Endothelial cell of umbilical vein (primary cell): ENCODE results near the gene LKAAEAR1. TPM values are rescaled to one million over a fixed set of nuclear protein-coding genes. Genes with fewer than 3 reads are reported as not detected.

ENCODE experiments used
- BruUV-seq: library from RNA; stranded (reverse); fragments of 400-500 nt; replicated peaks from 2 replicates; lab custom pipeline; 2021; lab: Mats Ljungman, UMichigan
- CTCF ChIA-PET: fragments of 300-600, 350-600 bp; sonication (Branson Sonifier 250); formaldehyde crosslinking; loops from one replicate; lab custom pipeline; 2021; ENCODE audit warnings: antibody characterized with exemption, inconsistent platforms; lab: Charles Lee
- POLR2A ChIA-PET: fragments of 300-600, 350-600 bp; sonication (Branson Sonifier 250); formaldehyde crosslinking; loops from one replicate; lab custom pipeline; 2021; ENCODE audit warnings: antibody characterized with exemption, inconsistent platforms; lab: Charles Lee
- DNase-seq: peaks from one replicate; pipeline ENCODE4 v3.0.0-alpha.2; 2011; ENCODE audit warnings: low read depth, low spot score
- FAIRE-seq: peaks from 2 replicates; lab custom pipeline; 2011; peaks lifted over from hg19 to GRCh38; lab: Jason Lieb, UNC
- H2AFZ ChIP-seq: 2 replicates; pipeline ENCODE4 v1.6.0; 2012; ENCODE audit warnings: low read depth, low read length, control low read depth, inconsistent platforms
- H3K27ac ChIP-seq: 2 replicates; pipeline ENCODE4 v1.5.1; 2011; ENCODE audit warnings: low read depth, mild to moderate bottlenecking, control low read depth, low read length, moderate library complexity; ENCODE audit not compliant: insufficient read depth
- H3K27me3 ChIP-seq, 2 experiments: 2 replicates each; pipeline versions ENCODE4 v1.6.0 to v1.6.1; 2011; ENCODE audit warnings: low read length in 2 of 2, mixed read lengths in 1 of 2; ENCODE audit not compliant: control insufficient read depth in 2 of 2, insufficient read depth in 2 of 2
- H3K36me3 ChIP-seq, 2 experiments: 2 replicates in 1 of 2; 3 replicates in 1 of 2; pipeline ENCODE4 v1.5.1; 2011; ENCODE audit warnings: low read length in 2 of 2, mild to moderate bottlenecking in 1 of 2, moderate library complexity in 1 of 2; ENCODE audit not compliant: control insufficient read depth in 2 of 2, insufficient read depth in 2 of 2; ENCODE audit errors: extremely low read depth in 1 of 2
- H3K4me1 ChIP-seq: 3 replicates; pipeline ENCODE4 v1.5.1; 2011; ENCODE audit warnings: mild to moderate bottlenecking, low read length; ENCODE audit not compliant: control insufficient read depth, insufficient read depth; ENCODE audit errors: extremely low read depth
- H3K4me2 ChIP-seq: 2 replicates; pipeline ENCODE4 v1.6.1; 2011; ENCODE audit warnings: low read length, control low read depth, mixed read lengths; ENCODE audit not compliant: insufficient read depth
- H3K4me3 ChIP-seq, 3 experiments: fragments of 200-600 bp in 1 of 3; sonication (generic), shearing (Covaris generic) in 1 of 3; replicated peaks in 1 of 3; 2 replicates each; pipeline ENCODE4 v1.5.1; 2011 to 2016; ENCODE audit warnings: control low read depth in 3 of 3, low read length in 3 of 3, mild to moderate bottlenecking in 2 of 3, inconsistent platforms in 1 of 3, low read depth in 1 of 3, moderate library complexity in 1 of 3; ENCODE audit not compliant: insufficient read depth in 1 of 3
- H3K79me2 ChIP-seq: 2 replicates; pipeline ENCODE4 v1.6.0; 2012; ENCODE audit warnings: low read length, inconsistent platforms; ENCODE audit not compliant: control insufficient read depth, insufficient read depth
- H3K9ac ChIP-seq: replicated peaks from 2 replicates; pipeline ENCODE3; 2011; ENCODE audit warnings: low read length, control low read depth; ENCODE audit not compliant: insufficient read depth; ENCODE audit errors: extremely low read depth
- H3K9me1 ChIP-seq: replicated peaks from 3 replicates; pipeline ENCODE4 v1.6.0; 2011; ENCODE audit warnings: mild to moderate bottlenecking, low read length; ENCODE audit not compliant: control insufficient read depth, insufficient read depth; ENCODE audit errors: extremely low read depth
- H3K9me3 ChIP-seq: replicated peaks from 2 replicates; pipeline ENCODE4 v1.5.1; 2012; ENCODE audit warnings: low read length, inconsistent platforms; ENCODE audit not compliant: control insufficient read depth, insufficient read depth
- H4K20me1 ChIP-seq: replicated peaks from 2 replicates; pipeline ENCODE3; 2011; ENCODE audit warnings: mild to moderate bottlenecking, low read length; ENCODE audit not compliant: control insufficient read depth, insufficient read depth; ENCODE audit errors: extremely low read depth
- EZH2 ChIP-seq: IDR thresholded peaks from 2 replicates; pipeline ENCODE4 v1.6.1; 2012; ENCODE audit warnings: borderline replicate concordance, low read depth, mild to moderate bottlenecking, moderate library complexity, low read length, inconsistent platforms; ENCODE audit not compliant: severe bottlenecking
- FOS ChIP-seq: IDR thresholded peaks from 2 replicates; pipeline ENCODE4 v1.6.1; 2011; ENCODE audit warnings: mild to moderate bottlenecking, low read length, moderate library complexity, borderline replicate concordance; ENCODE audit not compliant: insufficient read depth
- GATA2 ChIP-seq: IDR thresholded peaks from 2 replicates; pipeline ENCODE4 v1.7.0; 2011; ENCODE audit warnings: low read depth, mild to moderate bottlenecking, moderate library complexity, mixed read lengths, low read length; ENCODE audit not compliant: insufficient read length, insufficient read depth
- JUN ChIP-seq: IDR thresholded peaks from 2 replicates; pipeline ENCODE4 v1.6.1; 2011; ENCODE audit warnings: borderline replicate concordance, low read depth; ENCODE audit not compliant: insufficient read length, insufficient read depth
- MYC ChIP-seq: IDR thresholded peaks from one replicate; pipeline ENCODE4 v1.6.1; 2011; ENCODE audit warnings: mild to moderate bottlenecking, low read depth, low read length
- POLR2A ChIP-seq: IDR thresholded peaks from 2 replicates; pipeline ENCODE4 v1.6.1; 2012; ENCODE audit warnings: low read depth, mild to moderate bottlenecking, control low read depth, low read length
- POLR2AphosphoS5 ChIP-seq: IDR thresholded peaks from 2 replicates; pipeline ENCODE4 v1.6.1; 2012; ENCODE audit warnings: low read depth, mild to moderate bottlenecking, control low read depth, low read length, moderate library complexity; ENCODE audit not compliant: insufficient read depth
- dilution Hi-C: fragments of 300-500 bp; cut with MboI; formaldehyde crosslinking; loops from one replicate; pipeline ENCODE4 v1.15.0; 2019; ENCODE audit warnings: low sequenced_read_pairs; ENCODE audit not compliant: extremely low pct_ligation_motif_present
- intact Hi-C: fragments of 100-400 bp; cut with micrococcal nuclease; formaldehyde crosslinking; loops from one replicate; pipeline ENCODE4 v1.10.0; 2022
- polyA plus RNA-seq, 4 experiments: library from polyadenylated mRNA; depleted of rRNA in 3 of 4; stranded (reverse) in 3 of 4; unstranded in 1 of 4; fragments of >200 nt; gene quantifications; 2 replicates each; pipeline versions ENCODE4 v1.2.1 to v1.2.3, GENCODE V29; 2011 to 2012; ENCODE audit warnings: missing spikeins in 1 of 4
- total RNA-seq: library from RNA; stranded (reverse); gene quantifications from 2 replicates; pipeline ENCODE4 v1.2.3, GENCODE V29; 2021
- TF ChIP-seq, protein P1 (sequence below), 2 donors: IDR thresholded peaks; 1 replicate in 1 of 2; 2 replicates in 1 of 2; pipeline ENCODE4 v1.5.1; 2011; ENCODE audit warnings: low read length in 2 of 2, mild to moderate bottlenecking in 2 of 2, moderate library complexity in 2 of 2, control low read depth in 1 of 2, inconsistent platforms in 1 of 2, low read depth in 1 of 2; ENCODE audit not compliant: insufficient read depth in 1 of 2; ENCODE audit errors: extremely low read depth in 1 of 2
- TF ChIP-seq, protein P2 (sequence below): IDR thresholded peaks from 2 replicates; pipeline ENCODE4 v1.6.1; 2011; ENCODE audit not compliant: insufficient read depth, insufficient read length

The LKAAEAR1 gene
- total and polyA plus RNA-seq, 2 donors (not counting 3 experiments of a cell fraction or from before 2014, with no cell fraction given) = 0.29 TPM; not detected in 1

DNA sequence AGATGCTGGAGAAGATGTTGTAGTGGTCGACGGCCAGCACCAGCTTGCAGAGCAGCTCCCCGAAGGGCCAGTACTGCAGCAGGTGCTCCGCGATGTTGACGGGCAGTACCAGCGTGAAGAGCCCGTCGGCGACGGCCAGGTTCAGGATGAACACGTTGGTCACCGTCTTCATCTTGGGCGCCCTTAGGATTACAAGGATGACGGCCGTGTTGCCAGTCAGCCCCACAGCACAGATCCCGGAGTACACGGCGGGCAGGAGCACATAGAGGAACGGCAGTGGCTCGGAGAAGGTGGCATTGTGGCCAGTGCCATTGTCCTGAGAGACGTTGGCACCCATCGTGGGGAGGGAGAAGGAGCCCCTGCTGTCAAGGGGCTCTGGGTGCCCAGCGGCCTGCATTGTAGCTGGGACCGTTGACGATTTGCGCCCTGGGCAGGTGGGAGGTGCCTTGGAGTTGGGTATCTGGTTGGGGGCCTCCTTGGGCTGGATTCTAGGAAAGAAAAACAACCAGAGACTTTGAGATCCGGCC lies 22.3 kb upstream of the LKAAEAR1 start:
- Histone ChIP-seq H3K27ac (no peak overlapping the region), H3K27me3 (peaks cover 12% of the 10 kb centered on the region in 2 experiments), H3K79me2 (no peaks in the 10 kb centered on the region), H4K20me1 (no peaks in the 10 kb centered on the region), H3K9me1 (no peaks in the 10 kb centered on the region), H3K36me3 (no peaks in the 10 kb centered on the region), H3K9ac (no peak overlapping the region), H3K9me3 (no peaks in the 10 kb centered on the region), H3K4me3 (no peak overlapping the region), H2AFZ (no peak overlapping the region), H3K4me2 (no peak overlapping the region), H3K4me1 (no peaks in the 10 kb centered on the region)
- POLR2A ChIA-PET = no interaction called here
- no TSS peak for BruUV-seq
- no peak for FAIRE-seq
- intact Hi-C loops (no loop called here), dilution Hi-C loops (no loop called here)
- no peak for DNase-seq
- CTCF ChIA-PET = interaction anchor here (2.0 kb wide), 1 partner anchor 23 kb away, joined by 6 read pairs; no protein-coding TSS in a partner anchor
- no peak for TF ChIP-seq POLR2AphosphoS5
- no peak for TF ChIP-seq JUN

DNA sequence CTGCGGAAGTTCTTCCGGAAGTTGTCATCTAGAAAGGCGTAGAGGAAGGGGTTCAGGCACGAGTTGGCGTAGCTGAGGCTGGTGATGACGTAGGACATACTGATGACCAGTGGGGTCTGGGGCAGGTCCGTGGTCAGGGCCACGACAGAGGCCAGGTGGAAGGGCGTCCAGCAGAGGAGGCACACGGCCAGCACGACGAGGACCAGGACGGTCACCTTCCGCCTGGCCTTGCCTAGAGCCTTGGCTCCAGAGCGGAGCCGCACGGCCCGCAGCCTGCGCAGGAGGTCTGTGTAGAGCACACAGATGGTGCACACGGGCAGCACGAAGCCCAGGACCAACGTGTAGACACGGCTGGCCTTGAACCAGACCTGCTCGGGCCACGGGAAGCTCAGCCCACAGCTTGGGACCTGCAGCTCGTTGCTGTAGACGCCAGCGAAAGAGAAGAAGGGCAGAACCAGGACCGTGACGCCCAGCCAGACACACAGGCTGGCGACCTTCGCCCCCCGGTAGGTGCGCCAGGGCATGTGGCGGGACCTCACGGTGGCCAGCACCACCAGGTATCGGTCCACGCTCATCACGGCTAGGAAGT lies 21.7 kb upstream of the LKAAEAR1 start:
- no peaks in the 10 kb centered on the region for H3K36me3 ChIP-seq
- no peaks in the 10 kb centered on the region for H3K9me1 ChIP-seq
- no peak for DNase-seq
- no peak overlapping the region for H2AFZ ChIP-seq
- dilution Hi-C loops = no loop called here
- BruUV-seq = no TSS peak
- no peaks in the 10 kb centered on the region for H3K9me3 ChIP-seq
- no peak overlapping the region for H3K4me3 ChIP-seq
- peaks cover 16% of the 10 kb centered on the region in 2 experiments for H3K27me3 ChIP-seq
- no peaks in the 10 kb centered on the region for H3K4me1 ChIP-seq
- TF ChIP-seq FOS (no peak), JUN (no peak), POLR2A (no peak), EZH2 (no peak), MYC (no peak), GATA2 (no peak), POLR2AphosphoS5 (no peak)
- TF ChIP-seq, protein P1, sequence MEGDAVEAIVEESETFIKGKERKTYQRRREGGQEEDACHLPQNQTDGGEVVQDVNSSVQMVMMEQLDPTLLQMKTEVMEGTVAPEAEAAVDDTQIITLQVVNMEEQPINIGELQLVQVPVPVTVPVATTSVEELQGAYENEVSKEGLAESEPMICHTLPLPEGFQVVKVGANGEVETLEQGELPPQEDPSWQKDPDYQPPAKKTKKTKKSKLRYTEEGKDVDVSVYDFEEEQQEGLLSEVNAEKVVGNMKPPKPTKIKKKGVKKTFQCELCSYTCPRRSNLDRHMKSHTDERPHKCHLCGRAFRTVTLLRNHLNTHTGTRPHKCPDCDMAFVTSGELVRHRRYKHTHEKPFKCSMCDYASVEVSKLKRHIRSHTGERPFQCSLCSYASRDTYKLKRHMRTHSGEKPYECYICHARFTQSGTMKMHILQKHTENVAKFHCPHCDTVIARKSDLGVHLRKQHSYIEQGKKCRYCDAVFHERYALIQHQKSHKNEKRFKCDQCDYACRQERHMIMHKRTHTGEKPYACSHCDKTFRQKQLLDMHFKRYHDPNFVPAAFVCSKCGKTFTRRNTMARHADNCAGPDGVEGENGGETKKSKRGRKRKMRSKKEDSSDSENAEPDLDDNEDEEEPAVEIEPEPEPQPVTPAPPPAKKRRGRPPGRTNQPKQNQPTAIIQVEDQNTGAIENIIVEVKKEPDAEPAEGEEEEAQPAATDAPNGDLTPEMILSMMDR (IDR thresholded peaks at IDR 0.05; ENCODE audit: extremely low read depth in 1 of 2, insufficient read depth in 1 of 2, low read depth in 1 of 2, low read length in 2 of 2) = no peak
- TF ChIP-seq, protein P2, sequence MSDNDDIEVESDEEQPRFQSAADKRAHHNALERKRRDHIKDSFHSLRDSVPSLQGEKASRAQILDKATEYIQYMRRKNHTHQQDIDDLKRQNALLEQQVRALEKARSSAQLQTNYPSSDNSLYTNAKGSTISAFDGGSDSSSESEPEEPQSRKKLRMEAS = no peak
- H3K79me2 ChIP-seq = no peaks in the 10 kb centered on the region
- no peak overlapping the region for H3K9ac ChIP-seq
- ChIA-PET CTCF (interaction anchor here (2.0 kb wide), 1 partner anchor 22 kb away, joined by 6 read pairs; no protein-coding TSS in a partner anchor), POLR2A (no interaction called here)
- H3K27ac ChIP-seq = no peak overlapping the region
- intact Hi-C loops = no loop called here
- no peaks in the 10 kb centered on the region for H4K20me1 ChIP-seq
- no peak overlapping the region for H3K4me2 ChIP-seq
- FAIRE-seq = no peak
